GM23338 (cell line): ENCODE data around the gene NPAS3. TPM values are rescaled to one million over a fixed set of nuclear protein-coding genes. Genes with fewer than 3 reads are reported as not detected.

Source experiments
- ATAC-seq: fragments of 200-7000 bp; cut with Tn5 transposase; 3 replicates; pipeline ENCODE4 v1.9.1; 2020
- DNase-seq: peaks from one replicate; pipeline ENCODE4 v3.0.0-alpha.2; 2015; ENCODE audit warnings: low spot score
- H2AFZ ChIP-seq: fragments of 200-600 bp; sonication (generic); 2 replicates; pipeline ENCODE4 v1.8.0; 2016; ENCODE audit warnings: antibody characterized with exemption, mild to moderate bottlenecking, moderate library complexity
- H3F3A ChIP-seq: fragments of 200-600 bp; sonication (generic); replicated peaks from 2 replicates; pipeline ENCODE4 v1.8.0; 2017; ENCODE audit warnings: antibody characterized with exemption, mixed run types, low read depth
- H3K27ac ChIP-seq: fragments of 200-600 bp; sonication (generic); 2 replicates; pipeline ENCODE4 v1.6.1; 2016; ENCODE audit warnings: low read depth
- H3K27me3 ChIP-seq: fragments of 200-600 bp; sonication (generic); 2 replicates; pipeline ENCODE4 v1.8.0; 2016; ENCODE audit warnings: mild to moderate bottlenecking, mixed run types, moderate library complexity; ENCODE audit not compliant: insufficient read depth
- H3K36me3 ChIP-seq: fragments of 200-600 bp; sonication (generic); 2 replicates; pipeline ENCODE4 v1.8.0; 2016; ENCODE audit warnings: mild to moderate bottlenecking; ENCODE audit not compliant: insufficient read depth
- H3K4me1 ChIP-seq: fragments of 200-600 bp; sonication (generic); 2 replicates; pipeline ENCODE4 v1.8.0; 2016; ENCODE audit warnings: mild to moderate bottlenecking, moderate library complexity; ENCODE audit not compliant: insufficient read depth
- H3K4me2 ChIP-seq: fragments of 200-600 bp; sonication (generic); 2 replicates; pipeline ENCODE4 v1.7.1; 2017; ENCODE audit warnings: mixed run types
- H3K4me3 ChIP-seq: fragments of 200-600 bp; sonication (generic); 2 replicates; pipeline ENCODE4 v1.6.1; 2016; ENCODE audit warnings: mixed run types
- H3K79me2 ChIP-seq: fragments of 200-600 bp; sonication (generic); replicated peaks from 2 replicates; pipeline ENCODE4 v1.8.0; 2017; ENCODE audit warnings: mild to moderate bottlenecking; ENCODE audit not compliant: insufficient read depth
- H3K9me2 ChIP-seq: fragments of 200-600 bp; sonication (generic); 2 replicates; pipeline ENCODE4 v1.8.0; 2017; ENCODE audit not compliant: insufficient read depth
- H4K20me1 ChIP-seq: fragments of 200-600 bp; sonication (generic); replicated peaks from 2 replicates; pipeline ENCODE4 v1.8.0; 2017; ENCODE audit warnings: mild to moderate bottlenecking; ENCODE audit not compliant: insufficient read depth
- H3K27ac Mint-ChIP-seq: 2 replicates; pipeline ENCODE4 v1.8.0; 2020; ENCODE audit warnings: inconsistent platforms, mild to moderate bottlenecking, moderate library complexity, mixed read lengths
- H3K27me3 Mint-ChIP-seq: 3 replicates; pipeline ENCODE4 v1.8.0; 2022; ENCODE audit warnings: low read depth, mild to moderate bottlenecking, moderate library complexity, mixed read lengths, inconsistent platforms; ENCODE audit not compliant: insufficient read depth, poor library complexity
- H3K36me3 Mint-ChIP-seq: 3 replicates; pipeline ENCODE4 v1.8.0; 2021; ENCODE audit warnings: low read depth, mild to moderate bottlenecking, inconsistent platforms, moderate library complexity, mixed read lengths
- H3K4me1 Mint-ChIP-seq: 3 replicates; pipeline ENCODE4 v1.8.0; 2020; ENCODE audit warnings: mild to moderate bottlenecking, inconsistent platforms, mixed read lengths
- H3K4me3 Mint-ChIP-seq: 3 replicates; pipeline ENCODE4 v1.8.0; 2021; ENCODE audit warnings: moderate library complexity, mild to moderate bottlenecking, inconsistent platforms, mixed read lengths
- H3K9me3 Mint-ChIP-seq: 3 replicates; pipeline ENCODE4 v1.8.0; 2020; ENCODE audit warnings: moderate library complexity, mild to moderate bottlenecking, inconsistent platforms, mixed read lengths
- CREB1 ChIP-seq: fragments of 250-450 bp; sonication (Bioruptor Pico); IDR thresholded peaks from 2 replicates; pipeline ENCODE4 v1.5.0; 2020; ENCODE audit warnings: low read depth, mild to moderate bottlenecking, moderate library complexity
- ETS1 ChIP-seq: IDR thresholded peaks from 2 replicates; pipeline ENCODE4 v1.6.1; 2016; ENCODE audit warnings: antibody characterized with exemption
- EZH2 ChIP-seq: fragments of 200-600 bp; sonication (generic); IDR thresholded peaks from one replicate; pipeline ENCODE4 v1.8.0; 2017; ENCODE audit warnings: antibody characterized with exemption, mild to moderate bottlenecking, low read depth; ENCODE audit not compliant: unreplicated experiment
- EZH2phosphoT487 ChIP-seq: fragments of 200-600 bp; sonication (generic); IDR thresholded peaks from one replicate; pipeline ENCODE4 v1.8.1; 2018; ENCODE audit warnings: antibody characterized with exemption; ENCODE audit not compliant: unreplicated experiment
- JUNB ChIP-seq: IDR thresholded peaks from one replicate; pipeline ENCODE4 v1.6.1; 2016; ENCODE audit warnings: antibody characterized with exemption; ENCODE audit not compliant: unreplicated experiment
- NANOG ChIP-seq: IDR thresholded peaks from 2 replicates; pipeline ENCODE4 v1.6.1; 2016; ENCODE audit warnings: antibody characterized with exemption, borderline replicate concordance
- POLR2AphosphoS5 ChIP-seq: IDR thresholded peaks from 2 replicates; pipeline ENCODE4 v1.6.1; 2016; ENCODE audit warnings: antibody characterized with exemption, low read depth
- STAT1 ChIP-seq: IDR thresholded peaks from one replicate; pipeline ENCODE4 v1.6.1; 2016; ENCODE audit warnings: antibody characterized with exemption; ENCODE audit not compliant: unreplicated experiment
- ZNF114 ChIP-seq: fragments of 250-450 bp; sonication (Bioruptor Pico); IDR thresholded peaks from 2 replicates; pipeline ENCODE4 v1.5.0; 2020; ENCODE audit warnings: mild to moderate bottlenecking, moderate library complexity
- ZNF331 ChIP-seq: fragments of 250-450 bp; sonication (Bioruptor Pico); IDR thresholded peaks from 2 replicates; pipeline ENCODE4 v1.5.0; 2020; ENCODE audit warnings: low read depth, mild to moderate bottlenecking, moderate library complexity
- ZNF462 ChIP-seq: fragments of 250-450 bp; sonication (Bioruptor Pico); IDR thresholded peaks from 2 replicates; pipeline ENCODE4 v1.5.0; 2020; ENCODE audit warnings: mild to moderate bottlenecking, moderate library complexity
- polyA plus RNA-seq: library from polyadenylated mRNA; unstranded; fragments of >200 nt; fragmentation: Nextera tagmentation; extraction: Ambion mirVana; gene quantifications from 2 replicates; pipeline ENCODE4 v1.2.1, GENCODE V29; 2016
- total RNA-seq: library from RNA; depleted of rRNA; stranded (reverse); fragments of >200 nt; shearing (Covaris generic); gene quantifications from 2 replicates; pipeline ENCODE4 v1.2.3, GENCODE V29; 2014
- TF ChIP-seq, protein P1 (sequence below): IDR thresholded peaks from one replicate; pipeline ENCODE4 v1.6.1; 2018; ENCODE audit warnings: antibody characterized with exemption; ENCODE audit not compliant: unreplicated experiment
- TF ChIP-seq, protein P2 (sequence below), 2 experiments: fragments of 200-600 bp in 1 of 2; sonication (generic) in 1 of 2; conservative IDR thresholded peaks; 2 replicates each; pipeline versions ENCODE4 v1.5.1 to v1.6.1; 2016 to 2017; ENCODE audit warnings: antibody characterized with exemption in 2 of 2, low read depth in 2 of 2, mild to moderate bottlenecking in 2 of 2, moderate library complexity in 1 of 2

NPAS3 gene
- total and polyA plus RNA-seq, 2 experiments from 2014 or later: 0.17 to 0.19 TPM

DNA sequence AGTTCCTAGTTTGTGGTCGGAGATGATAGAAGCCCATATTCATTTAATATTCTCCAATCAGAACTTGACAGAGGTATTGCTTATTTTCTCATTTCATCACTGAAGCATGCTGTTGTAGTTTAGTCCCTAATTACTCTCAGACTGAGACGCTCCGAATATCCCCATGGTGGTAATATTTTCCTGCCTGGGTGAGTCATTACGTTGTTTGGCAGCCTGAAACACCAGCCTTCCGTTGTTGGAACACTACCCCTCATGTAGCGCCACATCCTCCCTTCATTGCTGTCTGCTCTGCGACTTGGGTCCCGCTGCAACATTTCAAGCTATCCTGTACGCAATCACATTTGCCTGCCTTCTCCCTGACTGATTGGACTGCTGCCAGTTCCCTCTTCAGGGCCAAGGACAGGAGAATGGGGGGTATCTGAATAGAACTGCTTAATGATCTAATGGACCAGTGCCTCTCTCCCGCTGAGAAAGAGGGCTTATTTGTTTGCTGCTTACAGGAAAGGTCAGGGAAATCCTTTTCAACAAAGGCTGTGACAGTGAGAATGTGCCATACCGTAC is 369.1 kb downstream of the NPAS3 start:
- Histone ChIP-seq H3K36me3 (no peaks in the 10 kb centered on the region), H3K4me1 (no peaks in the 10 kb centered on the region), H3K27ac (no peak overlapping the region), H3F3A (no peaks in the 10 kb centered on the region), H3K4me3 (no peak overlapping the region), H2AFZ (peak overlapping the region; percentile 83; the same call in 1 of the 2 replicates), H4K20me1 (no peaks in the 10 kb centered on the region), H3K79me2 (no peaks in the 10 kb centered on the region), H3K27me3 (no peaks in the 10 kb centered on the region), H3K4me2 (no peak overlapping the region), H3K9me2 (no peaks in the 10 kb centered on the region; the same call in 1 of the 2 replicates)
- DNase-seq (peak; percentile 11), ATAC-seq (no peak)
- H3K9me3 Mint-ChIP-seq: no peaks in the 10 kb centered on the region
- TF ChIP-seq ZNF331 (CRISPR knock-in tag) (no peak), EZH2 (no peak), ZNF462 (no peak), EZH2phosphoT487 (no peak), STAT1 (no peak), NANOG (no peak), CREB1 (no peak), ZNF114 (no peak), JUNB (no peak), POLR2AphosphoS5 (no peak), ETS1 (no peak)
- TF ChIP-seq, protein P1, sequence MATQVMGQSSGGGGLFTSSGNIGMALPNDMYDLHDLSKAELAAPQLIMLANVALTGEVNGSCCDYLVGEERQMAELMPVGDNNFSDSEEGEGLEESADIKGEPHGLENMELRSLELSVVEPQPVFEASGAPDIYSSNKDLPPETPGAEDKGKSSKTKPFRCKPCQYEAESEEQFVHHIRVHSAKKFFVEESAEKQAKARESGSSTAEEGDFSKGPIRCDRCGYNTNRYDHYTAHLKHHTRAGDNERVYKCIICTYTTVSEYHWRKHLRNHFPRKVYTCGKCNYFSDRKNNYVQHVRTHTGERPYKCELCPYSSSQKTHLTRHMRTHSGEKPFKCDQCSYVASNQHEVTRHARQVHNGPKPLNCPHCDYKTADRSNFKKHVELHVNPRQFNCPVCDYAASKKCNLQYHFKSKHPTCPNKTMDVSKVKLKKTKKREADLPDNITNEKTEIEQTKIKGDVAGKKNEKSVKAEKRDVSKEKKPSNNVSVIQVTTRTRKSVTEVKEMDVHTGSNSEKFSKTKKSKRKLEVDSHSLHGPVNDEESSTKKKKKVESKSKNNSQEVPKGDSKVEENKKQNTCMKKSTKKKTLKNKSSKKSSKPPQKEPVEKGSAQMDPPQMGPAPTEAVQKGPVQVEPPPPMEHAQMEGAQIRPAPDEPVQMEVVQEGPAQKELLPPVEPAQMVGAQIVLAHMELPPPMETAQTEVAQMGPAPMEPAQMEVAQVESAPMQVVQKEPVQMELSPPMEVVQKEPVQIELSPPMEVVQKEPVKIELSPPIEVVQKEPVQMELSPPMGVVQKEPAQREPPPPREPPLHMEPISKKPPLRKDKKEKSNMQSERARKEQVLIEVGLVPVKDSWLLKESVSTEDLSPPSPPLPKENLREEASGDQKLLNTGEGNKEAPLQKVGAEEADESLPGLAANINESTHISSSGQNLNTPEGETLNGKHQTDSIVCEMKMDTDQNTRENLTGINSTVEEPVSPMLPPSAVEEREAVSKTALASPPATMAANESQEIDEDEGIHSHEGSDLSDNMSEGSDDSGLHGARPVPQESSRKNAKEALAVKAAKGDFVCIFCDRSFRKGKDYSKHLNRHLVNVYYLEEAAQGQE: no peak
- TF ChIP-seq, protein P2, sequence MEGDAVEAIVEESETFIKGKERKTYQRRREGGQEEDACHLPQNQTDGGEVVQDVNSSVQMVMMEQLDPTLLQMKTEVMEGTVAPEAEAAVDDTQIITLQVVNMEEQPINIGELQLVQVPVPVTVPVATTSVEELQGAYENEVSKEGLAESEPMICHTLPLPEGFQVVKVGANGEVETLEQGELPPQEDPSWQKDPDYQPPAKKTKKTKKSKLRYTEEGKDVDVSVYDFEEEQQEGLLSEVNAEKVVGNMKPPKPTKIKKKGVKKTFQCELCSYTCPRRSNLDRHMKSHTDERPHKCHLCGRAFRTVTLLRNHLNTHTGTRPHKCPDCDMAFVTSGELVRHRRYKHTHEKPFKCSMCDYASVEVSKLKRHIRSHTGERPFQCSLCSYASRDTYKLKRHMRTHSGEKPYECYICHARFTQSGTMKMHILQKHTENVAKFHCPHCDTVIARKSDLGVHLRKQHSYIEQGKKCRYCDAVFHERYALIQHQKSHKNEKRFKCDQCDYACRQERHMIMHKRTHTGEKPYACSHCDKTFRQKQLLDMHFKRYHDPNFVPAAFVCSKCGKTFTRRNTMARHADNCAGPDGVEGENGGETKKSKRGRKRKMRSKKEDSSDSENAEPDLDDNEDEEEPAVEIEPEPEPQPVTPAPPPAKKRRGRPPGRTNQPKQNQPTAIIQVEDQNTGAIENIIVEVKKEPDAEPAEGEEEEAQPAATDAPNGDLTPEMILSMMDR (conservative IDR thresholded peaks at IDR 0.05; ENCODE audit: low read depth in 2 of 2): no peak
- peaks cover 6% of the 10 kb centered on the region for H3K4me1 Mint-ChIP-seq
- no peak overlapping the region for H3K27ac Mint-ChIP-seq
- H3K36me3 Mint-ChIP-seq: no peaks in the 10 kb centered on the region
- H3K4me3 Mint-ChIP-seq: no peak overlapping the region
- peaks cover 5% of the 10 kb centered on the region for H3K27me3 Mint-ChIP-seq
